DMS 273 treated with DMSO at 0.1 percent for 48 hours (cell line): ENCODE results near the gene CAMKMT.

Source experiments
- DNase-seq: peaks from one replicate; lab custom pipeline; 2025; lab: John Stamatoyannopoulos, UW

Gene CAMKMT

GRCh38 chr2:44649381-44649780 lies 287.6 kb downstream of the CAMKMT start:
- DNase-seq = no peak

GRCh38 chr2:44650796-44651195 lies 289.0 kb downstream of the CAMKMT start:
- DNase-seq = no peak

GRCh38 chr2:44651974-44652373 lies 290.2 kb downstream of the CAMKMT start:
- no peak for DNase-seq

GRCh38 chr2:44652701-44653100 lies 291.0 kb downstream of the CAMKMT start:
- DNase-seq = peak; percentile 65

GRCh38 chr2:44655401-44655864 lies 293.7 kb downstream of the CAMKMT start:
- no peak for DNase-seq

GRCh38 chr2:44656460-44656859 lies 294.7 kb downstream of the CAMKMT start:
- no peak for DNase-seq

GRCh38 chr2:44663471-44664073 lies 301.8 kb downstream of the CAMKMT start:
- no peak for DNase-seq

- DNase-seq = no peak
These were observed 306.6 kb downstream of the CAMKMT start for GRCh38 chr2:44668336-44668735.

GRCh38 chr2:44671276-44671675 lies 309.5 kb downstream of the CAMKMT start:
- no peak for DNase-seq

- DNase-seq = no peak
These were observed 310.2 kb downstream of the CAMKMT start for GRCh38 chr2:44671916-44672315.

- DNase-seq = no peak
These were observed 310.7 kb downstream of the CAMKMT start for GRCh38 chr2:44672431-44672830.

- no peak for DNase-seq
These were observed 312.9 kb downstream of the CAMKMT start for GRCh38 chr2:44674473-44675284.

- DNase-seq = no peak
These were observed 314.6 kb downstream of the CAMKMT start for GRCh38 chr2:44676379-44676778.

GRCh38 chr2:44679584-44679983 lies 317.8 kb downstream of the CAMKMT start:
- DNase-seq = no peak

GRCh38 chr2:44679990-44680389 lies 318.2 kb downstream of the CAMKMT start:
- no peak for DNase-seq

- no peak for DNase-seq
These were observed 318.8 kb downstream of the CAMKMT start for GRCh38 chr2:44680424-44680971.

- peak; percentile 90 for DNase-seq
These were observed 319.3 kb downstream of the CAMKMT start for GRCh38 chr2:44680983-44681531.

GRCh38 chr2:44682459-44682858 lies 320.7 kb downstream of the CAMKMT start:
- no peak for DNase-seq

GRCh38 chr2:44684559-44684958 lies 322.8 kb downstream of the CAMKMT start:
- DNase-seq = no peak

- DNase-seq = no peak
These were observed 324.8 kb downstream of the CAMKMT start for GRCh38 chr2:44686561-44686960.

GRCh38 chr2:44687686-44688455 lies 326.1 kb downstream of the CAMKMT start:
- no peak for DNase-seq

- no peak for DNase-seq
These were observed 326.8 kb downstream of the CAMKMT start for GRCh38 chr2:44688456-44689124.
